ENCODE measurements around the gene ELAPOR2.

DNA sequence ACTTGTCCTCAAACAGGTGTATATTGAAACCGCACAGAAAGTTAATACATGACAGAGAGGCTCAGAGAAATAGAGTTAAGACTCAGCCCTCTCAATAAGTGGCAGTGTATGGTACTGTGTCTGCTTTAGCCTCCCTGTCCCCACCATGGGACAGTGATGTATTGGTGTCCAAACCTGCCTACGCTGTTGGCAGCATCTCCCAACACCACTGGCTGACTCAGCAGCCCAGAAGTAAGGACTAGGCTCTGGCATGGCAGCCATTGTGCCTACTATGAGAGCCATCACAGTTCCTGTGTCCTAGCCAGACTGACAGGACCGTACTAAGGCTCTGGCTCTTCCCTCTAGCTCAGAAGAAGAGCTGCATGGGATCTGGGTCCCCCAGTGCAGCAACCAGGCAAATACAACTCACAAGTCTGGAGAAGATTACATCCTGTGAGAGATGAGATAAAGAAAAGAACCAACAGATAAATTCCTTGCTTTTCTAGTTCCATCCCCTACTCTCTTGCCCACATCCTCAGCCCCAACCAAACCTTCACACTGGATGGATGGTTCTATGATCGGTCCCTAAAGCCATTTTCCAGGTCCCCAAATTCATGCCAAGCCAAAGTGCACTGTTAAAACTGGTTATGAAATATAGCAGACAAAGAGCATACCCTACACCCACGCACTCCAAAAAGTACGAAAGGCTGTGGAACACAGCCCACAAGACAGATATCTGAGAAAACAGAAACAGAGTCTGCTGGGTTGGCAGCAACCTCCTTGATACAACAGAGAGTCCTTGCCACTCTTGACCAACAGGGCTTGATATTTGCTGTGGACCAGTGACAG is 48.7 kb upstream of the ELAPOR2 start:
- TF ChIP-seq POLR2AphosphoS5 (IDR thresholded peaks at IDR 0.05; ENCODE audit: low read depth) = no peak
- TF ChIP-seq, protein P1, sequence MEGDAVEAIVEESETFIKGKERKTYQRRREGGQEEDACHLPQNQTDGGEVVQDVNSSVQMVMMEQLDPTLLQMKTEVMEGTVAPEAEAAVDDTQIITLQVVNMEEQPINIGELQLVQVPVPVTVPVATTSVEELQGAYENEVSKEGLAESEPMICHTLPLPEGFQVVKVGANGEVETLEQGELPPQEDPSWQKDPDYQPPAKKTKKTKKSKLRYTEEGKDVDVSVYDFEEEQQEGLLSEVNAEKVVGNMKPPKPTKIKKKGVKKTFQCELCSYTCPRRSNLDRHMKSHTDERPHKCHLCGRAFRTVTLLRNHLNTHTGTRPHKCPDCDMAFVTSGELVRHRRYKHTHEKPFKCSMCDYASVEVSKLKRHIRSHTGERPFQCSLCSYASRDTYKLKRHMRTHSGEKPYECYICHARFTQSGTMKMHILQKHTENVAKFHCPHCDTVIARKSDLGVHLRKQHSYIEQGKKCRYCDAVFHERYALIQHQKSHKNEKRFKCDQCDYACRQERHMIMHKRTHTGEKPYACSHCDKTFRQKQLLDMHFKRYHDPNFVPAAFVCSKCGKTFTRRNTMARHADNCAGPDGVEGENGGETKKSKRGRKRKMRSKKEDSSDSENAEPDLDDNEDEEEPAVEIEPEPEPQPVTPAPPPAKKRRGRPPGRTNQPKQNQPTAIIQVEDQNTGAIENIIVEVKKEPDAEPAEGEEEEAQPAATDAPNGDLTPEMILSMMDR (IDR thresholded peaks at IDR 0.05; ENCODE audit: insufficient read depth, low read length) = no peak
- TF ChIP-seq, protein P2, sequence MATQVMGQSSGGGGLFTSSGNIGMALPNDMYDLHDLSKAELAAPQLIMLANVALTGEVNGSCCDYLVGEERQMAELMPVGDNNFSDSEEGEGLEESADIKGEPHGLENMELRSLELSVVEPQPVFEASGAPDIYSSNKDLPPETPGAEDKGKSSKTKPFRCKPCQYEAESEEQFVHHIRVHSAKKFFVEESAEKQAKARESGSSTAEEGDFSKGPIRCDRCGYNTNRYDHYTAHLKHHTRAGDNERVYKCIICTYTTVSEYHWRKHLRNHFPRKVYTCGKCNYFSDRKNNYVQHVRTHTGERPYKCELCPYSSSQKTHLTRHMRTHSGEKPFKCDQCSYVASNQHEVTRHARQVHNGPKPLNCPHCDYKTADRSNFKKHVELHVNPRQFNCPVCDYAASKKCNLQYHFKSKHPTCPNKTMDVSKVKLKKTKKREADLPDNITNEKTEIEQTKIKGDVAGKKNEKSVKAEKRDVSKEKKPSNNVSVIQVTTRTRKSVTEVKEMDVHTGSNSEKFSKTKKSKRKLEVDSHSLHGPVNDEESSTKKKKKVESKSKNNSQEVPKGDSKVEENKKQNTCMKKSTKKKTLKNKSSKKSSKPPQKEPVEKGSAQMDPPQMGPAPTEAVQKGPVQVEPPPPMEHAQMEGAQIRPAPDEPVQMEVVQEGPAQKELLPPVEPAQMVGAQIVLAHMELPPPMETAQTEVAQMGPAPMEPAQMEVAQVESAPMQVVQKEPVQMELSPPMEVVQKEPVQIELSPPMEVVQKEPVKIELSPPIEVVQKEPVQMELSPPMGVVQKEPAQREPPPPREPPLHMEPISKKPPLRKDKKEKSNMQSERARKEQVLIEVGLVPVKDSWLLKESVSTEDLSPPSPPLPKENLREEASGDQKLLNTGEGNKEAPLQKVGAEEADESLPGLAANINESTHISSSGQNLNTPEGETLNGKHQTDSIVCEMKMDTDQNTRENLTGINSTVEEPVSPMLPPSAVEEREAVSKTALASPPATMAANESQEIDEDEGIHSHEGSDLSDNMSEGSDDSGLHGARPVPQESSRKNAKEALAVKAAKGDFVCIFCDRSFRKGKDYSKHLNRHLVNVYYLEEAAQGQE (IDR thresholded peaks at IDR 0.05; ENCODE audit: insufficient replicate concordance, low read depth) = no peak
